HG03045 (cell line): ENCODE measurements around the gene CYP1B1.
A peak's percentile ranks its signal among the peaks of the same experiment; 100 is the strongest.
"Not testable (repeated sequence)": the region's sequence is repeated elsewhere in the genome, so short reads cannot be mapped to it uniquely, and the experiment has no call there.

Experiments
- ATAC-seq: cut with Tn5 transposase; IDR thresholded peaks from one replicate; pipeline ENCODE4 v1.9.1; 2021; ENCODE audit warnings: mild to moderate bottlenecking, moderate library complexity; ENCODE audit not compliant: unreplicated experiment

The CYP1B1 gene

GRCh38 chr2:38037757-38038621, 38.0 kb downstream of the CYP1B1 start:
- ATAC-seq = peak; percentile 79

DNA sequence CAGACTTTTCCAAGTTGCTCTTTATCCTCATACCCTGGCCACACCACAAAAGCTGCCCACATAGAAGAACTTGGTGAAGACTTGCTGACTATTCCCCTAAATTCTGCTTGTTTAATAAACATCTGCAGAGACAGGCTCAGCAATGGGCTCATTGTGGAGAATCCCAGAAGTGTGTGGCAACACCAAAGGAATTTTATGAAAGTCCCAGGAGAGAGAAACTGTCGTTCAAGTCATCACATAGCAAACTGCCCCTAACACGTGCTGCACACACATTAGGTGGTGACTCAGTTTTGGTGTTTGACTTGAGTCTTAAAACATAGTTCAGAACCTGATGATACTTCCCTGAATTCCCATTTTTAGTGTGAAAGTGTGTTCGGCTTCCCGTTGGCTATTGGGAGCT, 38.6 kb downstream of the CYP1B1 start:
- no peak for ATAC-seq

- no peak for ATAC-seq
Observed at GRCh38 chr2:38035968-38036367, 40.0 kb downstream of the CYP1B1 start.

GRCh38 chr2:38033646-38034045, 42.3 kb downstream of the CYP1B1 start:
- ATAC-seq = no peak

- no peak for ATAC-seq
Observed at GRCh38 chr2:38032946-38033345, 43.0 kb downstream of the CYP1B1 start.

GRCh38 chr2:38030635-38031355, 45.2 kb downstream of the CYP1B1 start:
- ATAC-seq = no peak

DNA sequence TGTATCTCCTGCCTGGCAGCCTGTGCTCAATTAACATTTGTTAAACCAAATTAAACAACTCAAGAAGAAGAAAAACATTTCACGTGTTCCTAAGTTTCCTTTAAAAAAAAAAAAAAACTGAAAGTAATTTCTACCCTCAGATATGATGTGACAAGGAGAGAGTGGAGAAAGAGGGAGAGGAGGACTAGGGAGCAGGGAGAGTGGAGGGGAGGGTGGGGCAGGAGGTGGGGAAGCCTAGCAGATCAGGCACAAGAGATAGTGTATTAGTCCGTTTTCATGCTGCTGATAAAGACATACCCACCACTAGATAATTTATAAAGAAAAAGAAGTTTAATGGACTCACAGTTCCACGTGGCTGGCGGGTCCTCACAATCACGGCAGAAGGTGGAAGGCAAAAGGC, 46.4 kb downstream of the CYP1B1 start:
- no peak for ATAC-seq

GRCh38 chr2:38028829-38029228, 47.1 kb downstream of the CYP1B1 start:
- ATAC-seq = no peak

DNA sequence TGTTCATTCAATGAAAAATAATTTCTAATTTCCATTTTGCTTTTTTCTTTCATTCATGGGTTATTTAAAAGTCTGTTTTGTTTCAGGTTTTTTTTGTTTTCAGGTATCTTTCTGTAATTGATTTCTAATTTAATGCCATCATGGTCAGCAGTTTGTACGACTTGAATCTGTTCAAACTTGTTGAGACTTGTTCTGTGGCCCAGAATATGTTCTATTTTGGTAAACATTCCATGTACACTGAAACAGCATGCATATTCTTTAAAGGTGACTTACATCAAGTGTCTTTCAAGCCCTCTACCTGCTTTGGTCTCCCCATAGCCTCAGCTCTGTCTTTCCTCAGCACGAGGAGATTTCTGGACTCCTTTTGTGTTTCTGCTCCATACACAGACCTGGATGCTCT, 49.1 kb downstream of the CYP1B1 start:
- ATAC-seq = no peak

- no peak for ATAC-seq
Observed at GRCh38 chr2:38021589-38021988, 54.4 kb downstream of the CYP1B1 start.

GRCh38 chr2:38020359-38021069, 55.4 kb downstream of the CYP1B1 start:
- ATAC-seq = not testable (repeated sequence)

- no peak for ATAC-seq
Observed at GRCh38 chr2:38017836-38018235, 58.1 kb downstream of the CYP1B1 start.
